ENCODE measurements around the gene NUDT21.

NUDT21 gene

DNA sequence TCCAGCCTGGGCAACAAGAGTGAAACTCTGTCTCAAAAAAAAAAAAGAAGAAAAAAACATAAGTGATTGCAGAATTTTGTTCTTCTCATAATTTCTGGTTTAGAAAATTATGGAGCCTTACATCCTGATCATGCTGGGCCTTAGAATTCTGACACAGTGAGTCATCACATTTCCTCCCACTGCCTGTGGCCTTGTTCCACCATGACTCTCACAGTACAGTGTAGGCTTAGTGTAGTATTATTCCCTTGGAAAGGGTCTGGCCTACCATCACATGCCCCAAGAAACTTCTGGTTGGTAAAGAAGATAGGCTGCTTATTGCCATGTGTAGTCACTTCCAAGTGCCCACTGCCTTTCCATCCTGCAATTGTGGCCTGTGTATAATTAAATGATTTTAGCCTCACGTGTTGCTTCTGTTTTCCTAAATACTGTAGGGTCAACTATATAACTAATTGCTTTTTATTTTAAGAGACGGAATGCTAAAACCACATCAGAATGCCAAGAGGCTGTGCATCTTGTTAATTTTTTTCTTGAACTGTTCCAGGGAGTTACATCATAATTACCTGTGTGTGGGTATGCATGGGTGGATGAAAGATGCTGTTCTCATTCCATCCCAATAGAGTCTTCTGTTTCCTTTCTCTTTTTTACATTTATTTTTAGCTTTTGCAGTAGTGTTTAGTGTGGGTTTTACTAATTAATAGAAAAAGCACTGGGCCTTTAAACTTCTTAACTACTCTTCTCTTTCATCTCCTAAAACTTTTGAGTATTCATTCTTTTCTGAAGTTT lies 26.2 kb upstream of the NUDT21 start:
- TF ChIP-seq ZBTB7A (IDR thresholded peaks at IDR 0.05; ENCODE audit: low read depth) (no peak), TEAD4 (IDR thresholded peaks at IDR 0.05) (peak; percentile 30; the same call in 1 of the 2 replicates)

DNA sequence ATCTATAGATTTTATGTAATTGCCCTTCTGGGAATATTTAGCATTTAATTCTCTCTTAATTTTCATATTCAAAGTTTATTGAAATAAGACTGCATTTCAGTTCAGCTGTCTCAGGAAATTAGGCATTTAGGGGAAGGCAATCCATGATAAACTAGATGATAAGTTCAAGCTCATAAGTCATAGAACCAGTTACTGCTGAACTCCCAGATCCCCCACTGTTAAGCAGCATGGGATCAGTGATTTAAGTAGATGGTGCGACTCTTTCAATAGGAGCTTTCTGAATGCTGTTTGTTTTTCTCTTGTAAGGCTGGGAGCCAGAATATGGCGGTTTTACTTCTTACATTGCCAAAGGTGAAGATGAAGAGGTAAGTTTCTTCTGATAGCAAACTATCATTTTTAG lies 24.1 kb upstream of the NUDT21 start:
- no peak for TF ChIP-seq CEBPB (IDR thresholded peaks at IDR 0.05)
- TF ChIP-seq CREB1 (IDR thresholded peaks at IDR 0.05; ENCODE audit: low read depth) = no peak
- no peak for TF ChIP-seq EP300 (IDR thresholded peaks at IDR 0.05; ENCODE audit: borderline replicate concordance)
- TF ChIP-seq TEAD4 (IDR thresholded peaks at IDR 0.05) = no peak
- TF ChIP-seq RAD21 (IDR thresholded peaks at IDR 0.05; ENCODE audit: low read depth) = no peak
- TF ChIP-seq, protein P1, sequence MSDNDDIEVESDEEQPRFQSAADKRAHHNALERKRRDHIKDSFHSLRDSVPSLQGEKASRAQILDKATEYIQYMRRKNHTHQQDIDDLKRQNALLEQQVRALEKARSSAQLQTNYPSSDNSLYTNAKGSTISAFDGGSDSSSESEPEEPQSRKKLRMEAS (IDR thresholded peaks at IDR 0.05) = no peak
- TF ChIP-seq FOXM1 (IDR thresholded peaks at IDR 0.05; ENCODE audit: borderline replicate concordance, low read depth) = no peak
- no peak for TF ChIP-seq TAF1 (IDR thresholded peaks at IDR 0.05; ENCODE audit: low read depth)
- TF ChIP-seq EGR1 (IDR thresholded peaks at IDR 0.05) = no peak
- no peak for TF ChIP-seq ZBTB7A (IDR thresholded peaks at IDR 0.05; ENCODE audit: low read depth)
- TF ChIP-seq YY1 (IDR thresholded peaks at IDR 0.05; ENCODE audit: low read depth) = no peak
- TF ChIP-seq, protein P2, sequence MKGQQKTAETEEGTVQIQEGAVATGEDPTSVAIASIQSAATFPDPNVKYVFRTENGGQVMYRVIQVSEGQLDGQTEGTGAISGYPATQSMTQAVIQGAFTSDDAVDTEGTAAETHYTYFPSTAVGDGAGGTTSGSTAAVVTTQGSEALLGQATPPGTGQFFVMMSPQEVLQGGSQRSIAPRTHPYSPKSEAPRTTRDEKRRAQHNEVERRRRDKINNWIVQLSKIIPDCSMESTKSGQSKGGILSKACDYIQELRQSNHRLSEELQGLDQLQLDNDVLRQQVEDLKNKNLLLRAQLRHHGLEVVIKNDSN (IDR thresholded peaks at IDR 0.05) = no peak
- TF ChIP-seq, protein P3, sequence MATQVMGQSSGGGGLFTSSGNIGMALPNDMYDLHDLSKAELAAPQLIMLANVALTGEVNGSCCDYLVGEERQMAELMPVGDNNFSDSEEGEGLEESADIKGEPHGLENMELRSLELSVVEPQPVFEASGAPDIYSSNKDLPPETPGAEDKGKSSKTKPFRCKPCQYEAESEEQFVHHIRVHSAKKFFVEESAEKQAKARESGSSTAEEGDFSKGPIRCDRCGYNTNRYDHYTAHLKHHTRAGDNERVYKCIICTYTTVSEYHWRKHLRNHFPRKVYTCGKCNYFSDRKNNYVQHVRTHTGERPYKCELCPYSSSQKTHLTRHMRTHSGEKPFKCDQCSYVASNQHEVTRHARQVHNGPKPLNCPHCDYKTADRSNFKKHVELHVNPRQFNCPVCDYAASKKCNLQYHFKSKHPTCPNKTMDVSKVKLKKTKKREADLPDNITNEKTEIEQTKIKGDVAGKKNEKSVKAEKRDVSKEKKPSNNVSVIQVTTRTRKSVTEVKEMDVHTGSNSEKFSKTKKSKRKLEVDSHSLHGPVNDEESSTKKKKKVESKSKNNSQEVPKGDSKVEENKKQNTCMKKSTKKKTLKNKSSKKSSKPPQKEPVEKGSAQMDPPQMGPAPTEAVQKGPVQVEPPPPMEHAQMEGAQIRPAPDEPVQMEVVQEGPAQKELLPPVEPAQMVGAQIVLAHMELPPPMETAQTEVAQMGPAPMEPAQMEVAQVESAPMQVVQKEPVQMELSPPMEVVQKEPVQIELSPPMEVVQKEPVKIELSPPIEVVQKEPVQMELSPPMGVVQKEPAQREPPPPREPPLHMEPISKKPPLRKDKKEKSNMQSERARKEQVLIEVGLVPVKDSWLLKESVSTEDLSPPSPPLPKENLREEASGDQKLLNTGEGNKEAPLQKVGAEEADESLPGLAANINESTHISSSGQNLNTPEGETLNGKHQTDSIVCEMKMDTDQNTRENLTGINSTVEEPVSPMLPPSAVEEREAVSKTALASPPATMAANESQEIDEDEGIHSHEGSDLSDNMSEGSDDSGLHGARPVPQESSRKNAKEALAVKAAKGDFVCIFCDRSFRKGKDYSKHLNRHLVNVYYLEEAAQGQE (IDR thresholded peaks at IDR 0.05; ENCODE audit: low read depth) = no peak
- TF ChIP-seq NFIC (IDR thresholded peaks at IDR 0.05) = no peak
- TF ChIP-seq TCF12 (IDR thresholded peaks at IDR 0.05; ENCODE audit: low read depth) = no peak

DNA sequence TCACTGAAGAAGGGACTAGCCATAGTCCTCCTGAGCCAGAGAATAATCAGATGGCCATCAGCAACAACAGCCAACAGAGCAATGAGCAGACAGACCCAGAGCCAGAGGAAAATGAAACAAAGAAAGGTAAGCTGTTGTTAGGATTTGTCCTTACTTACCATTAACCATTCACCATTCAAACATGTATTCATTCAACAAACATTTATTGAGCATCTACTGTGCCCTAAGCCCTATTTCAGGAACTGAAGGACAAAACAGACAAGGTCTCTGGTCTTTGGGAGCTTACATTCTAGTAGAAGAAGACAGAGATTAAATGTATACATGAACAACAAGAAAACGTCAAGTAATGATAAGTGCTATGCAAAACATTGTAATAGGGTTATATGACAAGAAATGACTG lies 19.5 kb upstream of the NUDT21 start:
- TF ChIP-seq FOXM1 (IDR thresholded peaks at IDR 0.05; ENCODE audit: borderline replicate concordance, low read depth) (no peak), RAD21 (IDR thresholded peaks at IDR 0.05; ENCODE audit: low read depth) (no peak), EGR1 (IDR thresholded peaks at IDR 0.05) (no peak), ZBTB7A (IDR thresholded peaks at IDR 0.05; ENCODE audit: low read depth) (no peak), TAF1 (IDR thresholded peaks at IDR 0.05; ENCODE audit: low read depth) (no peak), TCF12 (IDR thresholded peaks at IDR 0.05; ENCODE audit: low read depth) (no peak), EP300 (IDR thresholded peaks at IDR 0.05; ENCODE audit: borderline replicate concordance) (no peak), YY1 (IDR thresholded peaks at IDR 0.05; ENCODE audit: low read depth) (no peak), CREB1 (IDR thresholded peaks at IDR 0.05; ENCODE audit: low read depth) (no peak), TEAD4 (IDR thresholded peaks at IDR 0.05) (no peak)
- TF ChIP-seq, protein P2 (IDR thresholded peaks at IDR 0.05) = no peak
- TF ChIP-seq, protein P3 (IDR thresholded peaks at IDR 0.05; ENCODE audit: low read depth) = no peak
- TF ChIP-seq, protein P1 (IDR thresholded peaks at IDR 0.05) = no peak

DNA sequence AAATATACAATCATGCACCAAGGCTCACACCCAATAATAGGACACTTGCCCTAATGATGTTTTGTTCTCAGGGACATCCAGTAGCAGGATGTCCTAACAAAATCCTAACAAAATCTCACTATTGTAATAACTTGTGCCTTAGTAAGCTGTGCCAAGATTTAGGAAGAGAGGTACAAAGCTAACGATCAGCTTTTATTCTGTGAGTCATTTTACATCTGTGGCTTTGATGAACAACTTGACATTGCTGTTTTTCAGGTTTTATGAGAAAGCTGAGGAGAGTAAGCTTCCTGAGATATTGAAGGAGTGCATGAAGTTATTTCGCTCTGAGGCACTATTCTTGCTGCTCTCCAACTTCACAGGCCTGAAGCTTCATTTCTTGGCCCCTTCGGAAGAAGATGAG lies 19.1 kb upstream of the NUDT21 start:
- TF ChIP-seq CEBPB (IDR thresholded peaks at IDR 0.05) (no peak), EP300 (IDR thresholded peaks at IDR 0.05; ENCODE audit: borderline replicate concordance) (no peak), NFIC (IDR thresholded peaks at IDR 0.05) (no peak), RAD21 (IDR thresholded peaks at IDR 0.05; ENCODE audit: low read depth) (no peak), TEAD4 (IDR thresholded peaks at IDR 0.05) (no peak), TCF12 (IDR thresholded peaks at IDR 0.05; ENCODE audit: low read depth) (no peak), YY1 (IDR thresholded peaks at IDR 0.05; ENCODE audit: low read depth) (no peak), EGR1 (IDR thresholded peaks at IDR 0.05) (no peak), ZBTB7A (IDR thresholded peaks at IDR 0.05; ENCODE audit: low read depth) (no peak), CREB1 (IDR thresholded peaks at IDR 0.05; ENCODE audit: low read depth) (no peak)
- TF ChIP-seq, protein P2 (IDR thresholded peaks at IDR 0.05) = no peak

DNA sequence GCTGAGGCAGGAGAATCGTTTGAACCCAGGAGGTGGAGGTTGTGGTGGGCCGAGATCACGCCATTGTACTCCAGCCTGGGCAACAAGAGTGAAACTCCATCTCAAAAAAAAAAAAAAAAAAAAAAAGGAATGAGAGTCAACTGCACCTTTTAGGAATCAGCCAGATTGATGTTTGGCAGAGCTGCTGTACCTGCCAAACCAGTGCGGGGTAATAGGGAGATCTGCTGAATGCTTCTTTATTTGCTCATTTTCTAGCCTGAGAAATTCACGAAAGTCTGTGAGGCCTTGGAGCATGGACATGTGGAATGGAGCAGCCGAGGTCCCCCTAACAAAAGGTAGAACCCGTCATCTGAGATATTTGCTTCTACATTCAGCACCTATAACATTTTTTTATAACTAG lies 18.6 kb upstream of the NUDT21 start:
- TF ChIP-seq CREB1 (IDR thresholded peaks at IDR 0.05; ENCODE audit: low read depth) (no peak), EGR1 (IDR thresholded peaks at IDR 0.05) (no peak), EP300 (IDR thresholded peaks at IDR 0.05; ENCODE audit: borderline replicate concordance) (no peak)
- TF ChIP-seq, protein P3 (IDR thresholded peaks at IDR 0.05; ENCODE audit: low read depth) = no peak

Data from Ishikawa (cell line).